ENCODE results near the gene GHRHR.

GHRHR gene

DNA sequence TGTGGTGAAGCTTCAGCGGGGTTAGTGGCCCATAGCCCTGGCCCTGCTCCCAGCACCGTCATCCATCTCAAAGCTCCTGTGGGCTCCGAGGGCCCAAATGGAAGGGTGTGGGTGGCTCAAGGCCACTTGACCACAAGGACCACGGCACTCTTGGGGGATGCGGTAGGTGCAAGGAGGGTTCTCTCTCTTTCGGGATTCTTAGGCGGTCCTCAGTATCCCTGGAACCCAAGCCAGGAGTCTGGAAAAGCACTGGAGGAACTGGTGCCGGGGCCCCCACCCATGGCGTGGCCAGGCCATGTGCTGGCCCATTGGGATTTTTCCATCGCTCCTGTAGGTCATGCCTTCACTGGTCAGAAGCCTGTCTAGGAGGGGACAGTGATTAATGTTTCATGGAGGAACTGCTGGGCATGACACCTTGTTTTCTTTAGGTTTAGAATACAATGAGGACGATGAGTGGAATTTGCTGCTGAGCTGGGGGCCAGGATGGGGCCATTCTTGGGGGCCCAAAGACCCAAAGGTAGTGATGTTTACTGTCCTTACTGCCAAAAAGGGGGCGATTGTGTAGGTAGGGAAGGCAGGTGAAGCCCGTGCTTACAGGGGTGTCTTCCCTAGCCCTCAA is 35.4 kb upstream of the GHRHR start:
- no peak for DNase-seq (ENCODE audit: low read depth in 2 of 2)

GRCh38 chr7:30929686-30930085 is 34.1 kb upstream of the GHRHR start:
- DNase-seq (ENCODE audit: low read depth in 2 of 2) = no peak

DNA sequence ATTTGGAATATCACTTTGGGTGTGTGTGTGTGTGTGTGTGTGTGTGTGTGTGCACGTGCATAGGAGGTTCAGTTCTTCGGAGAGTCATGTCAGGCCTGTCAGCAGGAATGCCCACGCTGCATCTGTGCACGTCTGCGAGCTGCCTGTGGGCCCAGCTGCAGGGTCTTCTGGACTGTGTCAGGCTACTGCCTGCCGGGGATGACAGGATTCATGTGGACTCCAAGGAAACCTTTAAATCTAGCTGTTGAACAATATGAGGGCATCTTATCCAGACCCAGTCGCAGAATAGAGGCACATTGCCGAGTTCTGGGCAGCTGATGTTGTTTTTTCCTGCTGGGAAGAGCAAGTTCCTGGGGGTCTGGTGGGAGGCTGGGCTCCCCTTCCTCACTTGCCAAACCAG is 33.1 kb upstream of the GHRHR start:
- DNase-seq (ENCODE audit: low read depth in 2 of 2) = no peak

GRCh38 chr7:30931161-30931928 is 32.4 kb upstream of the GHRHR start:
- no peak for DNase-seq (ENCODE audit: low read depth in 2 of 2)

- DNase-seq (ENCODE audit: low read depth in 2 of 2) = no peak
Measured at GRCh38 chr7:30931929-30932540, 31.7 kb upstream of the GHRHR start.

GRCh38 chr7:30932562-30932961 is 31.2 kb upstream of the GHRHR start:
- DNase-seq (ENCODE audit: low read depth in 2 of 2) = no peak

GRCh38 chr7:30933124-30933974 is 30.4 kb upstream of the GHRHR start:
- DNase-seq (ENCODE audit: low read depth in 2 of 2) = no peak

GRCh38 chr7:30934225-30934624 is 29.5 kb upstream of the GHRHR start:
- no peak for DNase-seq (ENCODE audit: low read depth in 2 of 2)

DNA sequence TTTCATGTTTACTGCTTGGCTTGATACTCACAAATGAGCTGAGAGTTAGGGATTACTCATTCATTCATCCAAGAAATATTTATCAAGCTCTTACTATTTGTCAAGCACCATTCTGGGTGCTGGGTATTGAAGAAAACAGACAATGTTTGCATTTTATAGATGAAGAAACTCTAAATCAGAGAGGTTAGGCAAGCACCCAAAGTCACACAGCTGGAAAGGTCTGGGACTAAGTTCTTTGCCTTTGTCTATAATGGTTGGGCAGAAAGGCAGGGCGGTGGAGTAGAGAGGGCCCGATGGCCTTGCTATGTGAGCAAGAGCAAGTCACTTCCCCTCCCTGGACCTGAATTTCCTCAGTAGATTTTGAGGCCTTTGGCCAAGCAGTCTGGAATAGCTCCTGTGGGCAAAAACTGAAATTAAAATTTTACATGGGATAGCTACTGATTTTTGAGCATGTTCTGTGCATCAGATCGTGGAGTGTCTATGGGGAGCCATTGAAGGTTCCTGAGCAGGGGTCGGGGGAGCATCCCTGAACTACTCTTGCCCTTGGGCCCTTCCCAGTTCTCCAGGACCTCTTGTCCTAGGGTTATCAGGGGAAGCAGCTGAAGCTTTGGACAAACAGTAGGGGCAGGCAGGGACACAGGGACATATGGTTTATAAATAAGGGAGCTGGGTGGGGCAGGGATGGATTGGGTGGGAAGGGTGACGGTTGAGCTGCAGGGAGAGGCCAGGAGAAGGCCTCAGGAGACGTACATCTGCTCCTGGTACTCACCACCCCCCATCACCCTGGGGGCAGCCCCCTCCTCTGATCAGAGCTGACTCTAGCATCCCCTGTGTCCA is 28.8 kb upstream of the GHRHR start:
- no peak for DNase-seq (ENCODE audit: low read depth in 2 of 2)

- no peak for DNase-seq (ENCODE audit: low read depth in 2 of 2)
Measured at GRCh38 chr7:30935569-30935877, 28.2 kb upstream of the GHRHR start.

DNA sequence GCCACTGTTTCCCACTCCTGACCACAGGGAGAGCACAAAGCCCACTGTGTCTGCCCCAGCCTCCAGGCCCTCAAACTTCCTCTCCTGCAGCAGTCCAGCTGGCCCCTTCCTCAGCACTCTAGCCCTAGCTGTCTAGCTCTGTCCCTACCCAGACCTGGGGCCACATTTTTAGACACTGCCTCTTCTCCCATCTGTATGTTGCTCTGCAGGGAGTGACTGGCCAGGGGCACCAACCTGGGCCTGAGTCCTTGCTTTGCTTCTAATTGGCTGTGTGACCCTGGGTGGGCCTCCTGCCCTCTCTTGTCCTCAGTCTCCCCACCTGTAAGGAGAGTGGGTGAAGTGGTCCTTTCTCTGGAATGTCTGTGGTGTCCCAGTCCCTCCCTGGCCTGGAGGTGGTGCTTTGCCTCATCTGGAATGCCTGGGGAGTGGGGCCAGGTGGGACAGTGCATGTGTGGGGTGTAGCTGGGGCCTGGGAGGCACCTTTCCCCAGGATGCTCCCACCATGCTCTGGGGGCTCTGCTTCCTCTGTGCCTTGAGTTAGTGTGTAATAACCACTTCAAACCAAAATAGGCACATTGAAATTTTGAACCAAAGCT is 27.0 kb upstream of the GHRHR start:
- no peak for DNase-seq (ENCODE audit: low read depth in 2 of 2)

DNA sequence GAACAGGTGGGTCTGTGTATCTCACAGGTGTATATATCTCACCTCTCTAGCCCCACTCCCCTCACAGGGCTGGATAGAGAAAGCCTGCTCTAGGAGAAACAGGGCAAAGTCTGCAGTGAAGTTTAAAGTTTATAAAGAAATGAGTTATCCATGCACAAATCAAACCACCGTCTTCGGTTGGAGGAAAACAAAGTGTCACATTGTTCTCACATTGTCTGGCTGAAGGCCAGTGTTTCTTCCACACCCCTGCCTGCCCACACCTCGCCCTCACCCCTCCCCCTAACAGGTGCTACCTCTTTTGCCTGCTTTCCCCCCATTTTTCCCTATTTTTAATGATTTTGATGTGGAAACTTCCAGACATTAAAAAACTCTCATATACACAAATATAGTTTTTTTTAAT is 26.3 kb upstream of the GHRHR start:
- no peak for DNase-seq (ENCODE audit: low read depth in 2 of 2)

- DNase-seq (ENCODE audit: low read depth in 2 of 2) = peak; percentile 47 to 63
Measured at GRCh38 chr7:30938435-30939316, 25.1 kb upstream of the GHRHR start.

GRCh38 chr7:30941582-30942323 is 22.0 kb upstream of the GHRHR start:
- no peak for DNase-seq (ENCODE audit: low read depth in 2 of 2)

DNA sequence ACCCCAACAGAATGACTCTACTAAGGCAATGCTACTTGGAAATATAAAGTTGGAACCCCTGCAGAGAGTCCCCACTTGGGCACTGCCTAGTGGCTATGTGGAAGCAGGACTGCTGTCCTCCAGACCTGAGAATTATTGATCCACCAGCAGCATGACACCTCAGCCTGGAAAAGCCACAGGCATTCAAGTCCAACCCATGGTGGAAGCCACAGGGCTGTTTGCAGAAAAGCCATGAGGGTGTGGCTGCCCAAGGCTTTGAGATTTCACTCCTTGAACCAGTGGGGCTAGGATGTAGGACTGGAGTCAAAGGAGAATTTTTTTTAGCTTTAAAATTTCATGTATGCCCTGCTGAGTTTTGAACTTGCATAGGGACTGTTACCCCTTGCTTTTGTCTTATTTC is 13.6 kb upstream of the GHRHR start:
- no peak for DNase-seq (ENCODE audit: low read depth in 2 of 2)

DNA sequence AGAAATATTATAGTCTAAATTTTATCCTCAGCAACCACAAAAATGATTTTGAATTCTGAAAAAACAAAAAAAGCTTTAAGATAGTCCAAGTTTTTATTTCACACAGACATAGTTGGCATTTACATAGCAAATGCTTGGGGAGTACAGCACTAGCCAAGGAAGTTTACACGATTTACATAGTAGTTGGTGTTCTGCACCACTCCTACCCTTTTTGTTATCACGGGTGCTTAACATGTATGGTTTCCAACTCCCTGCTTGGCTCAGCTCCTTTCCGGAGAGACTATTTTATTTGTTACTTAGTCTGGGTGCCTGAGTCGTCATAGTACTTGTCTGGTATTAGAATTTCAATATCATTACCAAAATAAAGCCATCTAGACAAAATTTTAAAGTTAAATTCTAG is 8.8 kb upstream of the GHRHR start:
- DNase-seq (ENCODE audit: low read depth in 2 of 2) = no peak

DNA sequence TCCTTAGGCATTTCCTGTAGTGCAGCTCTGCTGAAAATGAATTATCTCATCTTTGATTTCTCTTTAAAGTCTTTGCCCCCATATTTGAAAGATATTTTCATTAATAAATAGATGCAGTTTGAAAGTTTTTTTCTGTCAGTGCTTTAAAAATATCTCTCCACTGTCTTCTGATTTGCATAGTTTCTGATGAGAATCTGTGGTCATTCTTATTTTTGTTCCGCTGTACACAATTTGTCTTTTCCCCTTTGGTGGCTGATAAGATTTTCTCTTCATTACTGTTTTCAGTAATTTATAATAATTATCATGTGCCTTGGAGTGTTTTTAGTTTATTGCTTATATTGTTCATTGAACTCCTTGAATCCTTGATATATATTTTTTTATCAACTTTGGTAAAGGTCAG is 7.0 kb upstream of the GHRHR start:
- no peak for DNase-seq (ENCODE audit: low read depth in 2 of 2)

- DNase-seq (ENCODE audit: low read depth in 2 of 2) = no peak
Measured at GRCh38 chr7:30965372-30965771, 1.6 kb downstream of the GHRHR start.

DNA sequence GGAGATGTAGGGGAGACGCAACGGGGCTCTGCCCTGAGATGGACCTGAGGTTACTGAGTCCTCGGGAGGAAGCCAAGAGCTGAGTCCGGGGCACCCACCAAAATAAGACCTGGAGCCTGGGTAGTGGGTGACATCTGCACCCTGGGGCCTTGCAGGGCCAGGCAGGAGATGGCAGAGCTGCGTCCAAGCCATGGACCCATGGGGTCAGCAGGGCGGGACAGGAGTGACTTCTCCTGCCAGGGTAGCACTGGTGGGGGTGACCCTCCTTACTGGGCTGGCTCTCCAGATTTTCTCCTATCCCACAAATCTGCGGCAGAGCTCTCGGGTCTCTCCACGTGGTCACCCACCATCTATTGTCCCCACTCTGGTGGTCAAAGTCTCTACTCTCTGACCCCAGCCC is 2.1 kb downstream of the GHRHR start:
- DNase-seq (ENCODE audit: low read depth in 2 of 2) = no peak
